Transverse colon (tissue), 4 donors: Measurements from ENCODE around the gene NR2F6. TPM values are rescaled to one million over a fixed set of nuclear protein-coding genes. Genes with fewer than 3 reads are reported as not detected.

Experiments used
- DNase-seq: peaks from one replicate; pipeline ENCODE4 v3.0.0-alpha.2; 2019
- H3K27ac ChIP-seq, 4 donors: fragments of 200-600 bp; sonication (generic); 2 replicates each; pipeline ENCODE4 v1.5.1; 2016 to 2018; ENCODE audit warnings: inconsistent platforms in 4 of 4
- H3K27me3 ChIP-seq: fragments of 200-600 bp; sonication (generic); 2 replicates; pipeline ENCODE4 v1.5.1; 2017; ENCODE audit warnings: inconsistent platforms
- H3K36me3 ChIP-seq, 4 donors: fragments of 200-600 bp; sonication (generic); 2 replicates each; pipeline ENCODE4 v1.5.1; 2017 to 2019; ENCODE audit warnings: inconsistent platforms in 4 of 4
- H3K4me1 ChIP-seq, 4 donors: fragments of 200-600 bp; sonication (generic); 2 replicates each; pipeline ENCODE4 v1.5.1; 2017 to 2020; ENCODE audit warnings: inconsistent platforms in 4 of 4
- H3K4me3 ChIP-seq, 4 donors: fragments of 200-600 bp; sonication (generic); 1 replicate in 1 of 4; 2 replicates in 3 of 4; pipeline versions ENCODE4 v1.5.1 to v1.6.1; 2017 to 2019; ENCODE audit warnings: inconsistent platforms in 4 of 4
- H3K9me3 ChIP-seq, 2 donors: fragments of 200-600 bp; sonication (generic); 2 replicates each; pipeline ENCODE4 v1.5.1; 2017 to 2019; ENCODE audit warnings: inconsistent platforms in 2 of 2
- EP300 ChIP-seq: sonication (generic); formaldehyde crosslinking; IDR thresholded peaks from one replicate; pipeline ENCODE4 v1.6.1; 2017; ENCODE audit warnings: antibody characterized with exemption, low read depth
- POLR2A ChIP-seq: fragments of 450-650 bp; IDR thresholded peaks from one replicate; pipeline ENCODE4 v1.6.1; 2016; ENCODE audit warnings: antibody characterized with exemption, mild to moderate bottlenecking, moderate library complexity
- POLR2AphosphoS5 ChIP-seq, 3 donors: sonication (generic); formaldehyde crosslinking; IDR thresholded peaks; one replicate each; pipeline ENCODE4 v1.6.1; 2016; ENCODE audit warnings: antibody characterized with exemption in 3 of 3
- WGBS, 2 donors: methylation state at CpG; one replicate each; pipeline ENCODE4 v1.1.5; 2018; ENCODE audit warnings: low coverage in 1 of 2; 5-methylcytosine and 5-hydroxymethylcytosine counted together
- in situ Hi-C, 4 donors: fragments of 200-750 bp; cut with MboI; loops; one replicate each; pipeline versions ENCODE4 v1.15.0 to v1.15.1; 2017; ENCODE audit warnings: low sequenced_read_pairs in 3 of 4, low pct_ligation_motif_present in 1 of 4, low pct_unique_long_range_greater_than_20kb in 1 of 4
- intact Hi-C: fragments of 100-400 bp; cut with DNase I; formaldehyde crosslinking; loops from one replicate; pipeline ENCODE4 v1.15.1; 2023; ENCODE audit warnings: low total_unique reads
- total RNA-seq, 4 donors: library from RNA; depleted of rRNA; stranded (reverse); fragments of >200 nt; gene quantifications; one replicate each; pipeline ENCODE4 v1.1.0, GENCODE V29; 2016
- TF ChIP-seq, protein P1 (sequence below), 5 experiments: fragments of 200-600 bp in 3 of 5; fragments of 450-650 bp in 2 of 5; sonication (generic) in 3 of 5; IDR thresholded peaks; 1 replicate in 2 of 5; 2 replicates in 3 of 5; pipeline ENCODE4 v1.5.1; 2016 to 2017; ENCODE audit warnings: antibody characterized with exemption in 5 of 5, inconsistent platforms in 3 of 5, mild to moderate bottlenecking in 2 of 5, moderate library complexity in 1 of 5

NR2F6 gene
- total RNA-seq, 4 donors from 2014 or later = 156 to 362 (median 206) TPM

DNA sequence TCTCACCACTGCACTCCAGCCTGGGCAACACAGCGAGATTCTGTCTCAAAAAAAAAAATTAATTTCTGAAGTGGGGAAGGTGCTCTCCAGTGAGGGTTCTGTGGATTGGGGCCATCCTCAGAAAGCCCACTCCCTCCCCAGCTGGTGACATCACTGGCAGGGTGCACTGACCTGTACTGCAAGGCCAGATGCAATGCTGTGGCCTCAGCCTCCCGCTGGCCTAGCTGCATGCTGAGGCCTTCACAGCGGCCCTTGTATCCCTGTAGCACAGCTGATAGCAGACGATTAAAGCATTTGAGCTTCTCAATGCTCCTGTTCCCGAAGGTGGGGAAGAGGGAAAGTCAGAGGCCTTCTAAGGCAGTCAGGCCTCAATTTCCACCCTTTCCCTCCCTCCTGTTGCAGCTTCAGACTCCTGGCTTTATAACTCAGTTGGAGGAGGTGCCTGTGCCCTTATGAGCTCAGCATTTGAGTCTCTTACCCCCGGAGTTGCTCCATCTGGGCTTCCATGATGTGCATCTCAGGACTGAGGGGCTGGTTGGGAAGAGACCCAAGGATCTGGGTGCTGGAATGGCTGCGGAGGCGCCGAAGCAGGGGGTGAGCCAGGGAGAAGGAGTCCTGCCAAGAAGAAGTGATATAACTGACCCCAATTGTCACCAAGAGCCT, 13.5 kb upstream of the NR2F6 start:
- in situ Hi-C loops (no loop called here), intact Hi-C loops (no loop called here)
- H3K27me3 ChIP-seq = no peaks in the 10 kb centered on the region
- 93% methylated on average over 9 of the region's 9 CpGs; no CpG with 5 or more reads in 1 of the 2 donors for WGBS, 2 donors
- no peaks in the 10 kb centered on the region for H3K36me3 ChIP-seq
- H3K27ac ChIP-seq = no peak overlapping the region
- H3K9me3 ChIP-seq = no peaks in the 10 kb centered on the region
- no peaks in the 10 kb centered on the region for H3K4me1 ChIP-seq
- TF ChIP-seq POLR2A (no peak), EP300 (no peak), POLR2AphosphoS5 (IDR thresholded peaks at IDR 0.05) (no peak)
- TF ChIP-seq, protein P1, sequence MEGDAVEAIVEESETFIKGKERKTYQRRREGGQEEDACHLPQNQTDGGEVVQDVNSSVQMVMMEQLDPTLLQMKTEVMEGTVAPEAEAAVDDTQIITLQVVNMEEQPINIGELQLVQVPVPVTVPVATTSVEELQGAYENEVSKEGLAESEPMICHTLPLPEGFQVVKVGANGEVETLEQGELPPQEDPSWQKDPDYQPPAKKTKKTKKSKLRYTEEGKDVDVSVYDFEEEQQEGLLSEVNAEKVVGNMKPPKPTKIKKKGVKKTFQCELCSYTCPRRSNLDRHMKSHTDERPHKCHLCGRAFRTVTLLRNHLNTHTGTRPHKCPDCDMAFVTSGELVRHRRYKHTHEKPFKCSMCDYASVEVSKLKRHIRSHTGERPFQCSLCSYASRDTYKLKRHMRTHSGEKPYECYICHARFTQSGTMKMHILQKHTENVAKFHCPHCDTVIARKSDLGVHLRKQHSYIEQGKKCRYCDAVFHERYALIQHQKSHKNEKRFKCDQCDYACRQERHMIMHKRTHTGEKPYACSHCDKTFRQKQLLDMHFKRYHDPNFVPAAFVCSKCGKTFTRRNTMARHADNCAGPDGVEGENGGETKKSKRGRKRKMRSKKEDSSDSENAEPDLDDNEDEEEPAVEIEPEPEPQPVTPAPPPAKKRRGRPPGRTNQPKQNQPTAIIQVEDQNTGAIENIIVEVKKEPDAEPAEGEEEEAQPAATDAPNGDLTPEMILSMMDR (IDR thresholded peaks at IDR 0.05) = no peak
- DNase-seq = no peak
- H3K4me3 ChIP-seq = no peak overlapping the region

DNA sequence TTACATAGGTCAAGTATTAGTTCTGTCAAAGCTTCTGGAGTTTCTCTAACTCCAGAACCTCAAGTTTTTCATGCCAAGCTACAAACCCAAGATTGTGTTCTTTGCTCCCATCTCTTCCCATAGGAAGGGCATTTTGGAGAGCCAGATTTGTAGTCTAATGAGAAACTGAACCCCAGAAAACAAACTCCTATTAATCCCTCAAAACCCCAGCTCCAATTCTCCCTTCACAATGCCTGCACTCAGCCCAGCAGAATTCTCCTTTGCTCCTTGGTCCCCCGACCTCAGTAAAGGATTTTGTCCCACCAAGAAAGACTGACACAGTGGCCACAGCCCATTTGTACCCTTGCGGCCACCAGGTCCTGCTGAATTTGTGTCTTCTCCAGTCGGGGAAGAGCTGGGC, 10.4 kb upstream of the NR2F6 start:
- Histone ChIP-seq H3K4me3 (no peak overlapping the region), H3K27ac (no peak overlapping the region), H3K36me3 (no peaks in the 10 kb centered on the region), H3K27me3 (no peaks in the 10 kb centered on the region), H3K4me1 (no peaks in the 10 kb centered on the region), H3K9me3 (no peaks in the 10 kb centered on the region)
- in situ Hi-C loops (no loop called here), intact Hi-C loops (no loop called here)
- no peak for DNase-seq
- WGBS, 2 donors = 70% methylated on average over 3 of the region's 3 CpGs; no CpG with 5 or more reads in 1 of the 2 donors
- TF ChIP-seq POLR2AphosphoS5 (IDR thresholded peaks at IDR 0.05) (no peak), POLR2A (no peak), EP300 (no peak)
- TF ChIP-seq, protein P1 (IDR thresholded peaks at IDR 0.05) = no peak

DNA sequence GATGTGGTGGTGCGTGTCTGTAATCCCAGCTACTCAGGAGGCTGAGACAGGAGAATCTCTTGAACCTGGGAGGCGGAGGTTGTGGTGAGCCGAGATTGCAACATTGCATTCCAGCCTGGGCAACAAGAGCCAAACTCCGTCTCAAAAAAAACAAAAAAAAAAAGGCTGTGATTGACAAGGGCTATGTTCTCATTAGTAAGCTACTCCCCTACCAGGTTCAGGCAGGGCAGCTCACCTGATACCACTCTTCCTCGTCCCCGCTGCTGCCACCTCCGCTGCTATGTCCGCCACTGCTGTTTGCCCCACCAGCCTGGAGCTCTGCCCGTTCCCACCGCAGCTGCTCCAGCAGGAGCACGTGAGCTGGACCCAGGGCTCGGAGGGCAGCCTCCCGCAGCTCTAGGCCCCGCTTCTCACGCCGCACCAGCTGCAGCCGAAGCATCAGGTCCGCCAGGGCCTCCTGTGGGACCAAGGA, 9.5 kb upstream of the NR2F6 start:
- H3K9me3 ChIP-seq = no peaks in the 10 kb centered on the region
- H3K4me1 ChIP-seq = no peaks in the 10 kb centered on the region
- H3K36me3 ChIP-seq = no peaks in the 10 kb centered on the region
- intact Hi-C loops = no loop called here
- H3K27ac ChIP-seq = no peak overlapping the region
- 61 to 69% methylated on average over 7 to 18 of the region's 18 CpGs for WGBS, 2 donors
- in situ Hi-C loops = no loop called here
- no peaks in the 10 kb centered on the region for H3K27me3 ChIP-seq
- no peak for DNase-seq
- TF ChIP-seq EP300 (no peak), POLR2A (no peak), POLR2AphosphoS5 (IDR thresholded peaks at IDR 0.05) (no peak)
- TF ChIP-seq, protein P1 (IDR thresholded peaks at IDR 0.05) = no peak
- H3K4me3 ChIP-seq = no peak overlapping the region

DNA sequence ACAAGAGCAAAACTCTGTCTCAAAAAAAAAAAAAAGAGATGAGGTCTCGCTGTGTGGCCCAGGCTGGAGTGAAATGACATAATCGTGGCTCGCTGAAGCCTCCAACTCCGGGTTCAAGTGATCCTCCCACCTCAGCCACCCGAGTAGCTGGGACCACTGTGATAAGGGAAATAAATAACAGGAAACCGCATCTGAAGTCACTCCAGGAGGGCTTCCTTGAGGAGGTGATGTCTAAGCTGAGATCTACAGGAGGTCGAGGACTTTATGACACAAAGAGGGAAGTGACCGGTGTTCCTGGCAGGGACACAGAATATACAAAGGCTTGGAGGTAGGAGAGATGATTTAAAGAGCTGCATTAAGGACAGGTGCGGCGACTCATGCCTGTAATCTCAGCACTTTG, 8.9 kb upstream of the NR2F6 start:
- Histone ChIP-seq H3K9me3 (no peaks in the 10 kb centered on the region), H3K36me3 (no peaks in the 10 kb centered on the region), H3K27ac (no peak overlapping the region), H3K4me3 (no peak overlapping the region), H3K27me3 (no peaks in the 10 kb centered on the region), H3K4me1 (peaks cover 0 to 2% (median under 1%) of the 10 kb centered on the region in 4 donors)
- DNase-seq = no peak
- no peak for TF ChIP-seq POLR2A
- TF ChIP-seq, protein P1 (IDR thresholded peaks at IDR 0.05) = no peak
- no peak for TF ChIP-seq EP300
- no peak for TF ChIP-seq POLR2AphosphoS5 (IDR thresholded peaks at IDR 0.05)
- intact Hi-C loops (no loop called here), in situ Hi-C loops (no loop called here)
- WGBS, 2 donors = 68 to 87% methylated on average over 6 to 10 of the region's 10 CpGs
